GM21515 (cell line): Measurements from ENCODE around the gene ABCG1.
A peak's percentile ranks its signal among the peaks of the same experiment; 100 is the strongest.

Experiments
- ATAC-seq: cut with Tn5 transposase; IDR thresholded peaks from one replicate; pipeline ENCODE4 v1.9.1; 2021; ENCODE audit not compliant: unreplicated experiment

Gene ABCG1

GRCh38 chr21:42250422-42251403 is 31.8 kb downstream of the ABCG1 start:
- no peak for ATAC-seq

GRCh38 chr21:42251654-42252324 is 32.8 kb downstream of the ABCG1 start:
- no peak for ATAC-seq

GRCh38 chr21:42252325-42252654 is 33.4 kb downstream of the ABCG1 start:
- no peak for ATAC-seq

- ATAC-seq: no peak
Observed at GRCh38 chr21:42252778-42253340, 33.9 kb downstream of the ABCG1 start.

GRCh38 chr21:42253466-42253865 is 34.5 kb downstream of the ABCG1 start:
- ATAC-seq: no peak

- no peak for ATAC-seq
Observed at GRCh38 chr21:42254083-42254482, 35.1 kb downstream of the ABCG1 start.

GRCh38 chr21:42254651-42255601 is 36.0 kb downstream of the ABCG1 start:
- ATAC-seq: no peak

- no peak for ATAC-seq
Observed at GRCh38 chr21:42255825-42256224, 36.9 kb downstream of the ABCG1 start.

- no peak for ATAC-seq
Observed at GRCh38 chr21:42256316-42256715, 37.4 kb downstream of the ABCG1 start.

- ATAC-seq: no peak
Observed at GRCh38 chr21:42257091-42257765, 38.3 kb downstream of the ABCG1 start.

- peak; percentile 63 for ATAC-seq
Observed at GRCh38 chr21:42258150-42258884, 39.4 kb downstream of the ABCG1 start.

GRCh38 chr21:42258885-42259407 is 40.0 kb downstream of the ABCG1 start:
- ATAC-seq: no peak

GRCh38 chr21:42260121-42260520 is 41.2 kb downstream of the ABCG1 start:
- ATAC-seq: no peak

- ATAC-seq: no peak
Observed at GRCh38 chr21:42261829-42262200, 42.9 kb downstream of the ABCG1 start.

- no peak for ATAC-seq
Observed at GRCh38 chr21:42262831-42263231, 43.9 kb downstream of the ABCG1 start.

- no peak for ATAC-seq
Observed at GRCh38 chr21:42263591-42264131, 44.7 kb downstream of the ABCG1 start.

GRCh38 chr21:42264245-42265195 is 45.6 kb downstream of the ABCG1 start:
- no peak for ATAC-seq

GRCh38 chr21:42265231-42265812 is 46.4 kb downstream of the ABCG1 start:
- no peak for ATAC-seq
